ENCODE measurements around the gene TBC1D9.

Gene TBC1D9

GRCh38 chr4:140726776-140727500 is 29.2 kb downstream of the TBC1D9 start:
- in situ Hi-C loops (cut with MboI; ENCODE audit: low sequenced_read_pairs) = no loop called here

DNA sequence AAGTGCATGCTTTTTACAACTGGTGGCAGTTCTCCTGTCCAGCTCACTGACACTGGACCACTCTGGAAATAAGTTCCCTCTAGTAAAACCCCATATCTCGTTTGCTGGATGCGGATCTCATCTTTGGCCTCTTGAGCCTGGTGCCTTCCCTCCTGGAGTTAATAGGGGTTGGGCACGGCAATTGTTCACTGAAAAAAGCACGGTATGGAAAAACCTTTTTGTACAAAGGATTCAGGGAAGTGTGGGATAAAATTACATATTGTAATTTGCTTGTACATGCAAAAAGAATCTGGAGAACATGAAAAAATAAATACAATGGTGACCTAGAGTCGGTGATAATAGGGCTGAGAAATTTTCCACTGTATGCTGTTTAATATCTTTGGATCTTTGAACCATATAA is 30.6 kb downstream of the TBC1D9 start:
- in situ Hi-C loops (cut with MboI; ENCODE audit: low sequenced_read_pairs) = no loop called here

DNA sequence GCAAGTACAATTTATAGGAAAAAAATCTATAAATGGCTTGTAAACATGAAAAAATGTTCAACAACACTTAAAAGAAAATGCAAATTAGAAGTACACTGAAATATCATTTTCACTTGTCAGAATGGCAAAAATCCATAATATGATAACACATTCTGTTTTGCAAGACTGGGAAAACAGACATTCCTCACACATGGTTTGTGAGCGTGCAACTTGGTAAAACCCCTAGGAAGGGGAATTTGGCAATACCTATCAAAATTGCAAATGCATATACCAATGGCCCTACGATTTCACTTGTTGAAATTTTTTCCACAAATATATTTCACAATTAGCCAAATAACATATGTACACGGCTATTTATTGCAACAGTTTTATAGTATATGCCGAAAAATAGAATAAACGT is 31.4 kb downstream of the TBC1D9 start:
- in situ Hi-C loops (cut with MboI; ENCODE audit: low sequenced_read_pairs) = no loop called here

GRCh38 chr4:140720387-140721304 is 35.5 kb downstream of the TBC1D9 start:
- in situ Hi-C loops (cut with MboI; ENCODE audit: low sequenced_read_pairs) = no loop called here

- in situ Hi-C loops (cut with MboI; ENCODE audit: low sequenced_read_pairs) = no loop called here
Measured at GRCh38 chr4:140719686-140720085, 36.5 kb downstream of the TBC1D9 start.

- in situ Hi-C loops (cut with MboI; ENCODE audit: low sequenced_read_pairs) = no loop called here
Measured at GRCh38 chr4:140719022-140719421, 37.2 kb downstream of the TBC1D9 start.

DNA sequence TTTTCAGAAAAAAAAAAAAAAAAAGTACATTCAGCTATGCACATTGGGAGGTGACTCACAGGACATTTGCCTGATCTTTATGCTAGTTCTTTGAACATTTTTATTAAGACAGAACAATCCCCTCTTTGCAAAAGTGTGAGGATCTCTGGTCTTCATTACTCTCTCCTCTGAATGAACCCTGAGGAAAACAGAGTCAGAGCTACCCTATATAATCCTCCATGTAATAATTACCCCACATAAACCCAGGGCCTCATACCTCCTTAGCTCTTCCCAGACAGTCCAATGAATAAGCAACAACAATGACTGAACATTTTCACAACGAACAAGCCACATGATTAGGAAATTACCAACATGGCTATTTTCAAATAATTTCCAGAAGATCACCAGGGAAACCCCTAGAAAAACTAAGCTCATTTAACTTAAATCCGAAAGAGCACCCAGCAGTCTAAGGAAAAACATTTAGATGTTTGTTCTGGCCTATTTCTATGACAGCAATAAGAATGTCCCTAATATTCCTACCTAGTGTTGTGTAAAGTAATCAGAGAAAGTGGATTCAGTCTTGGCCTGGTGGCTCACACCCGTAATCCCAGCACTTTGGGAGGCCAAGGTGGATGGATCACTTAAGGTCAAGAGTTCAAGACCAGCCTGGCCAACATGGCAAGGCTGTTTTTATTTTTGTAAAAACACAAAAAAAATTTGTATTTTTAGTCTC is 37.8 kb downstream of the TBC1D9 start:
- in situ Hi-C loops (cut with MboI; ENCODE audit: low sequenced_read_pairs) = no loop called here

DNA sequence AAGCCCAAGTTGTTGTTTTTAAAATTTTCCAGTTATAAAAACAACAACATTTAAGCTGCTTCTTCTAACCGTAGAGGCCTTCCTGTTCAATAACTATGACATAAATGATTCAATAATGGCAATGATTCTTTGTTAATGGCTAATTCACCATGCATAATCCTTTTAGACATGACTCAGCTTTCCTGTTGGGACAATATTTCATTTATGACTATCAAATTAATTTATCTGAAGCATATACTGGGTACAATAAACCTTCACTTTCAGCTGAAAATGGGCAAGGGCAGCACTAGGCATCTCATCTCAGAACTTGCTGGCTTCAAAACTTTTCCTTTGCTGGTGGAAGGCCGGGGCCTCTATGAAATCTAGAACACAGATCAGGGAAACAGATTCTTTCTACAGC is 38.9 kb downstream of the TBC1D9 start:
- in situ Hi-C loops (cut with MboI; ENCODE audit: low sequenced_read_pairs) = no loop called here

GRCh38 chr4:140715119-140715518 is 41.1 kb downstream of the TBC1D9 start:
- in situ Hi-C loops (cut with MboI; ENCODE audit: low sequenced_read_pairs) = no loop called here

DNA sequence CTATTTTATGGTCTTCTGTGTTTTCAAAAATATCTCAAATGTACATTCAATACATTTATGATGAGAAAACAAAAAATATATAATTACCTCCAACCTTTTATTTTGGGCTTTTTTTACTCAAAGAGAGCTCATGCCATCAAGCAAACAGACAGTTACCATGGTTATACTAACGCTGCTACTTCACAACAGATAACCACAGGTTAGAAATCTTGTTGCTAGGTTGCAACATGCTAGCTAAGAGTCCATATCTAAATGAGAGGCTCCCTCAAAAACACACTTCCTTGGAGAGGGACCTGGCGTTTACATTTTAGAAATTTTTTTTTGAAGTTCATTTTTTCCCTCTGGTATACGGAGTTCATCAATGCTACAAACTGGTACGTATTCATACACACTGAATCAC is 44.3 kb downstream of the TBC1D9 start:
- in situ Hi-C loops (cut with MboI; ENCODE audit: low sequenced_read_pairs) = no loop called here

DNA sequence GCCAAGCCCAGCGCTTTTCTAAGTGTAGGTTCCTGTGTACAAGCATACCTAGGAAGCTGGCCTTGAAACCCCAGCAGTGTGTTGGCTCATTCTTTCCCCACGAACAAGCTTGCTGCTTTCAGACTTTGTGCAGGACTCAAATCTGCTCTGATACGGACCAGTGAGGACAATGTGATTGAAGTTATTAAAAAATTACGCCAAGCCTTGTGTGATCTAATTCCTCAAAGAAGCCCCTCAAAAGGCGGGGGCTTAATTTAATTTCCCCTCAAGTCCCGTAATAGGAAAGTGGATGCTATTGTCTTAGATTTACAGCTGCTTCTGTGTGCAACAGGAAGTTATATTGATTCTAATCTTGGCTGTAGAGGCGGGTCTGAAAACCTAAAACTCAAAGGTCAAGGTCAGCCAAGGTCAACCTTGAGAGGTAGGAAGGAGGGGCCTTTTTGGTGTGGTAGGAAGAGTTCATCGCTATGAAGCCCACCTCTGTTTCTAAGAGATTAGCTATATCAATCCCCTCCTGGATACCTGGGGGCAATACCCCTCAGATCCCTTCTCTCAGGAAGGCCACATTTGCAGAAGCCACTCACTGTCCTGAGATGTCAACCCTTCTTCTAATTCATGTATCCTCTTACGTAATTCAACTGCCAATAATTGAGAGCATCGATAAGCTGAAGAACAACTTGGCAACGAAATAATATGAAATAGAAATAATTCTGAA is 45.1 kb downstream of the TBC1D9 start:
- in situ Hi-C loops (cut with MboI; ENCODE audit: low sequenced_read_pairs) = no loop called here

GRCh38 chr4:140707325-140707724 is 48.9 kb downstream of the TBC1D9 start:
- in situ Hi-C loops (cut with MboI; ENCODE audit: low sequenced_read_pairs) = no loop called here

- in situ Hi-C loops (cut with MboI; ENCODE audit: low sequenced_read_pairs) = no loop called here
Measured at GRCh38 chr4:140706665-140707064, 49.5 kb downstream of the TBC1D9 start.

GRCh38 chr4:140706276-140706625 is 49.9 kb downstream of the TBC1D9 start:
- in situ Hi-C loops (cut with MboI; ENCODE audit: low sequenced_read_pairs) = no loop called here

DNA sequence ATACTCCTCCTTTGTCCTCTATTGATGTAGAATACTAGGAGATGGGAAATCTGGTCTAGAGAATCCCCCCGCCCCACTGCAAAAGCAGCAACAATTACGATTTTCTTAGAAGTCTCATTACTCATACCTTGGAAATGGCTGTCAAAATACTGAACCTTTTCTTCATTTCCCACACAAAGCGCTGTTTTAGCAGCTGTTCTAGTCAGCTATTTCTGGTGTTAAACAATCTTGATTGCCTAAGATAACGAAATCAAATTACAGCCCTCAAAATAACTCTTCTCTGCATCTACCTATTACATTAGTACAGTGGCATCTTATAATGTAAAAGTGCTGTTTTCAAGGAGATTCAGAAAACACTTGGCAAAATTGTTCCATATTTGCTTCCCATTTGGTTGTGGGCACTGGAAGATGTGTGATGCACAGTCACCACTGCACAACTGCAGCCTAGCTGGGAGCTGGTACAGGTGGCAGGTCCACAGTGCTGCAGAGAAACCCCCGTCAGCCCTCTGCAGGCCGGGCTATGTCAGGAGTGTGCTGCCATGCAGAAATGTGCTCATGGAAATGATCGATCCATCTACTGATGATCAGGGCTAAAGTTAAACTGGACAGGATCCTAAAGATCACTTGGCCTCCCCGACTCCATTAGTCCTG is 50.4 kb downstream of the TBC1D9 start:
- in situ Hi-C loops (cut with MboI; ENCODE audit: low sequenced_read_pairs) = no loop called here

- in situ Hi-C loops (cut with MboI; ENCODE audit: low sequenced_read_pairs) = no loop called here
Measured at GRCh38 chr4:140704964-140705363, 51.2 kb downstream of the TBC1D9 start.

DNA sequence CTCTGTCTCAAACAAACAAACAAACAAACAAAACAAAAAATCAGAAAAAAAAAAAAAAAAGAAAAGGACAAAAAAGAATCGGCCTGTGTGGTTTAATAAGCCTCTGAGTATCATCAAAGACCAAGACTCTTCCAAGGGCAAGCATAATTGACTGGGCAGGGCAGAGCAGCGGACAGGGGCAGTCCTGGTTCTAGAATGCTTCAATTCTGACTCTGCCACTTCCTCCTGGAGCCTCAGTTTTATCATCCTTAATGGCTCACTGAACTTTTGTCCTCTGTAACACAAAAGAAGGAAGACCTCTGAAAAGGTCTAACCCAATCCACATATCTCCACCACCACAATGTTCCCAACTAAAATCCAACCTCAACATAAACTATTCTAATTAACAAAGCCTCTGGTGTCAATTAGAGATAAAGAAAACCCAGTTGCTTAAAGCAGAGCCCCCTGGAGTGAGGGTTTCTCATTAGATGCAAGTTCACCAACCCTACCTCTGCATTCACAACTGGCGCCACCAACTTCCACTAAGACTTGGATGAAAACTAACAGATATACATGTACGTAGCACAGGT is 51.7 kb downstream of the TBC1D9 start:
- in situ Hi-C loops (cut with MboI; ENCODE audit: low sequenced_read_pairs) = no loop called here

DNA sequence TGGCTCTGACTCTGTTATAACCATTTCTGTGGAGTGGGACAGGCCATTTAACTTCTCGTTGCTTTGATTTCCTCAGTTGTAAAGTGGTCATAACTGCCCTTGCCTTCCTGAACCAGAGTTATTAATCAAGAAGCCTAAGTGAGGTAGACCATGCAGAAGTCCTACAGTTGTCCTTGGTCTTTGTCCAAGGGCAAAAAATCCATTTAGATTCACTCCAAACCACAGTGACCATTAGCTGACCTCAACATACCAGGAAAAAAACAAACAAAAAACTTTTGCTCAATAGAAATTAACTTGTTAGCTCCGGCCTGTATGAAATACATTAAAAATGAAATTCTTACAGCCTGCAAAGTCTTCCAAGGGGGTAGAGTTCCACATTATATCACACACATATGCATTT is 52.7 kb downstream of the TBC1D9 start:
- in situ Hi-C loops (cut with MboI; ENCODE audit: low sequenced_read_pairs) = no loop called here

- in situ Hi-C loops (cut with MboI; ENCODE audit: low sequenced_read_pairs) = no loop called here
Measured at GRCh38 chr4:140702096-140702757, 54.0 kb downstream of the TBC1D9 start.

DNA sequence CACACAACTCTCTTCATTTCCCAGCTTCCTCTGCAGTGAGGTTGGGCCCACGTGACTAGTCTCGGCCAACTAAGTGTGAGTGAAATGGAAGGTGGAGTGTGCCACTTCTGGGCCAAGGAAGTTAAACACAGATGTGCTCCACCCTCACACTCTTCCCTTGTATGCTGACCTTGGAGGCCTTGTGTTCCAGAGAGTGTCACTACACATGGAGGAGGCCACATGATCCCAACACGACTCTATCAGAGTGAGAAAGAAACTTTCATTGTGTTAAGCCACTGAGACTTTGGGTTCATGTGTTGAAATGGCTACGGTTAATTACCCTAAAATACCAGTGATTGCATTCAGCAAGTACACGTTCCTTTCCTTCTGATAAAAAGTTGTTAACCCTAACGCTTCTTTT is 55.1 kb downstream of the TBC1D9 start:
- in situ Hi-C loops (cut with MboI; ENCODE audit: low sequenced_read_pairs) = no loop called here

All from hTERT RPE-1 (cell line).